NCI-H1048 (cell line): ENCODE data around the gene SOX8.

ENCODE experiments used
- DNase-seq: peaks from one replicate; lab custom pipeline; 2025; lab: John Stamatoyannopoulos, UW

SOX8 gene

GRCh38 chr16:1026784-1027500 is 45.4 kb downstream of the SOX8 start:
- DNase-seq, result no peak

GRCh38 chr16:1027501-1027815 is 45.9 kb downstream of the SOX8 start:
- no peak for DNase-seq

GRCh38 chr16:1028056-1028455 is 46.5 kb downstream of the SOX8 start:
- no peak for DNase-seq

GRCh38 chr16:1028524-1029258 is 47.1 kb downstream of the SOX8 start:
- no peak for DNase-seq

- DNase-seq, result no peak
These were observed 47.6 kb downstream of the SOX8 start for GRCh38 chr16:1029259-1029545.

GRCh38 chr16:1030473-1030901 is 48.9 kb downstream of the SOX8 start:
- DNase-seq, result no peak

- DNase-seq, result no peak
These were observed 50.1 kb downstream of the SOX8 start for GRCh38 chr16:1031666-1032065.

GRCh38 chr16:1032607-1033006 is 51.0 kb downstream of the SOX8 start:
- DNase-seq, result no peak

- DNase-seq, result no peak
These were observed 51.6 kb downstream of the SOX8 start for GRCh38 chr16:1033128-1033679.

GRCh38 chr16:1034230-1035065 is 52.9 kb downstream of the SOX8 start:
- no peak for DNase-seq

GRCh38 chr16:1035066-1035415 is 53.5 kb downstream of the SOX8 start:
- no peak for DNase-seq

- DNase-seq, result no peak
These were observed 54.6 kb downstream of the SOX8 start for GRCh38 chr16:1036166-1036565.
